GM12891 (cell line): ENCODE data around the gene PCSK5.
"Not testable (repeated sequence)": the region's sequence is repeated elsewhere in the genome, so short reads cannot be mapped to it uniquely, and the experiment has no call there.

ENCODE experiments used
- DNase-seq: peaks from one replicate; pipeline ENCODE4 v3.0.0; 2011; ENCODE audit warnings: low spot score; ENCODE audit not compliant: insufficient read length
- FAIRE-seq: peaks from 2 replicates; lab custom pipeline; 2011; peaks lifted over from hg19 to GRCh38; lab: Jason Lieb, UNC
- PAX5 ChIP-seq: IDR thresholded peaks from 2 replicates; pipeline ENCODE4 v1.6.1; 2011; ENCODE audit warnings: low read length, moderate library complexity, mild to moderate bottlenecking; ENCODE audit not compliant: insufficient read depth, severe bottlenecking
- POLR2A ChIP-seq: IDR thresholded peaks from 2 replicates; pipeline ENCODE4 v1.6.1; 2011; ENCODE audit warnings: low read depth, low read length, control low read depth
- POLR2AphosphoS5 ChIP-seq: IDR thresholded peaks from 2 replicates; pipeline ENCODE4 v1.6.1; 2011; ENCODE audit warnings: low read depth, low read length, control low read depth
- POU2F2 ChIP-seq: IDR thresholded peaks from 2 replicates; pipeline ENCODE4 v1.6.1; 2011; ENCODE audit warnings: low read depth, mild to moderate bottlenecking, control low read depth, low read length, moderate library complexity
- SPI1 ChIP-seq: IDR thresholded peaks from 2 replicates; pipeline ENCODE4 v1.6.1; 2011; ENCODE audit warnings: low read depth, low read length, control low read depth
- TAF1 ChIP-seq: IDR thresholded peaks from 2 replicates; pipeline ENCODE4 v1.6.1; 2011; ENCODE audit warnings: low read depth, low read length, control low read depth

PCSK5 gene

GRCh38 chr9:75953218-75953617 lies 62.7 kb downstream of the PCSK5 start:
- FAIRE-seq (no peak), DNase-seq (no peak)
- TF ChIP-seq POU2F2 (no peak), POLR2A (no peak), POLR2AphosphoS5 (no peak), PAX5 (no peak), TAF1 (no peak), SPI1 (no peak)

GRCh38 chr9:75956161-75956560 lies 65.7 kb downstream of the PCSK5 start:
- DNase-seq, result no peak
- TF ChIP-seq SPI1 (no peak), POLR2A (no peak), POU2F2 (no peak), PAX5 (no peak), TAF1 (no peak), POLR2AphosphoS5 (no peak)
- FAIRE-seq, result no peak

GRCh38 chr9:75957116-75957515 lies 66.6 kb downstream of the PCSK5 start:
- DNase-seq (no peak), FAIRE-seq (no peak)
- no peak for TF ChIP-seq PAX5

GRCh38 chr9:75958226-75958625 lies 67.8 kb downstream of the PCSK5 start:
- DNase-seq, result no peak
- TF ChIP-seq POU2F2, result no peak
- no peak for TF ChIP-seq TAF1
- TF ChIP-seq POLR2A, result no peak
- no peak for FAIRE-seq

DNA sequence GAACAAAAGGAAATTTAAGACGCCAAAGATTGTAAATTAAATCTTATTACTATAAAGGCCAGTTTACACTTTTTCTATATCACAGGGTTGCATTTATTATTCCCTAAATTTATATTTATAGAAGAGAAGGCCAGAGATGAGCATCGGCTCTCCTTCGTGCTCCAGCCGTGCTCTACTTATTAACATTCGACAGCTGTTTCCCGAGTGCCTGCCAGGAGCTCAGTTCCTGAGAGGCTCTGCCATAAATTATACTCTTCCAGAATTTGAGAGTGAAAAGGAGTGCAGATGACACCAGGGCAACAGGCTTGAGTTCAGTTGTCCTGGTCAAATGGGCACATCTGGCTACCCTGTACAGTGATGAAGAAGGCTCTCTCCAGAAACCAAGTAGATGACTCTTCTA lies 70.1 kb downstream of the PCSK5 start:
- FAIRE-seq (no peak), DNase-seq (no peak)
- TF ChIP-seq POLR2A (no peak), POLR2AphosphoS5 (no peak), POU2F2 (no peak), PAX5 (no peak), SPI1 (no peak), TAF1 (no peak)

DNA sequence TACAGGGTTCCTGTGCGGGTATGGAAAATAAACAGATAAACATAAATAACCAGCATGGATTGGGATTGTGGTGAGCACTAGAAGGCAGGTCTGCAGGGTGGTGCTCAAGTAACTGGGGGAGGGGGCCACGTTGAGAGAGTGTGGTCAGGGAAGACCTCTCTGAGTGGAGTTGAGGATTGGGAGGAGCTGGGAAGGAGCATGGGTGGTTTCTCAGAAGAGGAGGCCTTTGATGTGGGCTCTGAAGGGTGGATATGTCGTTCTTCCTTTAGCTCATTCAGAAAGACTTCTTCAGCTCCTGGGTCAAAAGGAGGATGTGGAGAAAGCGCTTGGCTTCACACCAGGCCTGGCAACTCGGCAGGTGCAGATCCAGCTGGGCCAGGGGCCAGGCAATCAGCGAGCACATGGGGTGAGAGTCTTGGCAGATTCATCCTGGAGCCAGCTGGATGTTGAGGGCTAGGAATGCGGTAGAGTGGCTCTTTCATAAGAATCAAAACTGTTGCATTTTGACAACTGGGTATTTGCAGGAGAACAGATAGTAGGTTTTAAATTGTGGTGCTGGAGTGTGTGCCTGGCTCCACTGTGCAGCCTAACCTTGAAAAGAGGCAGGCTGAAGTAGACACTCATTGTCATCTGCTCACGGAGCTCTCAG lies 71.7 kb downstream of the PCSK5 start:
- DNase-seq (no peak), FAIRE-seq (no peak)
- TF ChIP-seq TAF1, result no peak
- no peak for TF ChIP-seq POLR2AphosphoS5
- TF ChIP-seq PAX5, result no peak
- no peak for TF ChIP-seq SPI1
- no peak for TF ChIP-seq POLR2A
- no peak for TF ChIP-seq POU2F2

- TF ChIP-seq POU2F2 (no peak), POLR2AphosphoS5 (no peak), PAX5 (no peak), SPI1 (no peak), TAF1 (no peak)
- FAIRE-seq, result no peak
These were observed 72.2 kb downstream of the PCSK5 start for GRCh38 chr9:75962662-75963036.

GRCh38 chr9:75963321-75963720 lies 72.8 kb downstream of the PCSK5 start:
- not testable (repeated sequence) for FAIRE-seq, DNase-seq

More at GRCh38 chr9:75962662-75963036, 72.2 kb downstream of the PCSK5 start:
- DNase-seq, result no peak

- FAIRE-seq, result no peak
- TF ChIP-seq POLR2A (no peak), SPI1 (no peak), TAF1 (no peak), POU2F2 (no peak), POLR2AphosphoS5 (no peak), PAX5 (no peak)
- no peak for DNase-seq
These were observed 74.0 kb downstream of the PCSK5 start for GRCh38 chr9:75964427-75964826.

DNA sequence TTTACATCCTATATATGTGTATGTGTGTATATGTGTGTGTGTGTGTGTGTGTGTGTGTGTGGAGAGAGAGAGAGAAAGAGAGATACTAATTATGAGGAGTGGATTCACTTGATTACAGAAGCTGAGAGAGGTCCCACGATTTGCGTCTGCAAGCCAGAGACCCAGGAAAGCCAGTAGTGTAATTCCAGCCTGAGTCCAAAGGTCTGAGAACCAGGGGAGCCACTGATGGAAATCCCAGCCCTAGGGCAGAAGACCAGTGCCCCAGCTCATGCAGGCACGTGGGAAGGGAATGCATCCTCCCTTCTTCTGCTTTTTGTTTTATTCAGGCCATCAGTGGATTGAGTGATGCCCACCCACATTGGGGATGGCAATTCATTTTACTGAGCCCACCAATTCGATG lies 74.8 kb downstream of the PCSK5 start:
- DNase-seq (no peak), FAIRE-seq (no peak)
- TF ChIP-seq SPI1 (no peak), TAF1 (no peak), POLR2A (no peak), POU2F2 (no peak), POLR2AphosphoS5 (no peak)

GRCh38 chr9:75967556-75967955 lies 77.1 kb downstream of the PCSK5 start:
- no peak for DNase-seq
- FAIRE-seq, result no peak

More at GRCh38 chr9:75967556-75967955, 77.1 kb downstream of the PCSK5 start:
- no peak for TF ChIP-seq TAF1
- TF ChIP-seq POLR2AphosphoS5, result no peak
- TF ChIP-seq POU2F2, result no peak
- TF ChIP-seq POLR2A, result no peak
- TF ChIP-seq PAX5, result no peak
- no peak for TF ChIP-seq SPI1
